ENCODE measurements around the gene UROC1. TPM values are rescaled to one million over a fixed set of nuclear protein-coding genes. Genes with fewer than 3 reads are reported as not detected.
A peak's percentile ranks its signal among the peaks of the same experiment; 100 is the strongest.

Gene UROC1
- total RNA-seq, 1 experiment from 2014 or later: not detected

- H3K36me3 Mint-ChIP-seq (ENCODE audit: insufficient read depth, unreplicated experiment): no peaks in the 10 kb centered on the region
- no peaks in the 10 kb centered on the region for H3K27me3 Mint-ChIP-seq (ENCODE audit: insufficient read depth, unreplicated experiment)
- H3K9me3 Mint-ChIP-seq (ENCODE audit: unreplicated experiment): no peaks in the 10 kb centered on the region
- H3K4me3 Mint-ChIP-seq (ENCODE audit: unreplicated experiment): no peak overlapping the region
- ChIA-PET POLR2A (interaction anchor here (0.6 kb wide), 1 partner anchor 571 kb away, joined by 4 read pairs; no protein-coding TSS in a partner anchor), CTCF (no interaction called here)
- no peak overlapping the region for H3K27ac Mint-ChIP-seq (ENCODE audit: low read depth, unreplicated experiment)
- no peak for TF ChIP-seq CTCF (IDR thresholded peaks at IDR 0.05; ENCODE audit: unreplicated experiment)
- no peak for DNase-seq (ENCODE audit: unreplicated experiment)
- no TSS peak for BruUV-seq (replicated peaks)
- intact Hi-C loops (cut with micrococcal nuclease): no loop called here
- peaks cover 12% of the 10 kb centered on the region for H3K4me1 Mint-ChIP-seq (ENCODE audit: insufficient read depth, unreplicated experiment)
Measured at GRCh38 chr3:126488185-126488584, 29.4 kb downstream of the UROC1 start.

DNA sequence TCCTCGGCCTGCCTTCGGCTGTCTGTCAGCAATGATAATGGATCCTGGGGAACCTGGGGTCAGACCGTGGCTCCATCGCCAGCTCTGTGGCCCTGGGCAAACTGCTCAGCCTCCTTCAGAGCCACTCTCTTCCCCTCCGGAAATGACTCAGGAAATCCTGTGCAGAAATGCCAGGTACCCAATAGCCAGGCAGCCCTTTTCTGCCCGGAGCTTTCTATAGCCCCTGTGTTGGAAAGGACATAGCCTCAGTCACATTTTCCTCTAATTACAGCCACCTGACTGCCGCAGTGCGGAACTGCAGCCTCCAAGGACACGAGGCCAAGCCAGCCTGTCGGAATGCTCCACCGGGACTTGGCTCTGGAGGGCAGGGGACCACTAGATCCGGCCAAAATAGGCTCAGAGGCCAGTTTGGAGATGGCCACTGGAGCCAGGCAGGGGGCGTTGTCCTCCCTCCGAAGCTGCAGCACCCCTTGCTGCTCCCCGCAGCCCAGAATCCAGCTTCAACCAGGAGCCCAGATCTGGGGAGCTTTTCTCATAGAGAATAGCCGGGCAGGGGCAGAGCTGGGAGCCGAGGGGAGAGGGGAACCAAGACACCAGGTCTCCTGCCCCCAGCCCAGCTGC is 30.3 kb downstream of the UROC1 start:
- ChIA-PET POLR2A (interaction anchor here (1.3 kb wide), 1 partner anchor 9 kb away, joined by 5 read pairs; no protein-coding TSS in a partner anchor), CTCF (interaction anchor here (0.5 kb wide), 1 partner anchor 1923 kb away, joined by 3 read pairs; no protein-coding TSS in a partner anchor)
- no peaks in the 10 kb centered on the region for H3K36me3 Mint-ChIP-seq (ENCODE audit: insufficient read depth, unreplicated experiment)
- no peaks in the 10 kb centered on the region for H3K27me3 Mint-ChIP-seq (ENCODE audit: insufficient read depth, unreplicated experiment)
- no peaks in the 10 kb centered on the region for H3K9me3 Mint-ChIP-seq (ENCODE audit: unreplicated experiment)
- no peak for TF ChIP-seq CTCF (IDR thresholded peaks at IDR 0.05; ENCODE audit: unreplicated experiment)
- no TSS peak for BruUV-seq (replicated peaks)
- peak; percentile 66 for DNase-seq (ENCODE audit: unreplicated experiment)
- H3K4me1 Mint-ChIP-seq (ENCODE audit: insufficient read depth, unreplicated experiment): peaks cover 12% of the 10 kb centered on the region
- no peak overlapping the region for H3K4me3 Mint-ChIP-seq (ENCODE audit: unreplicated experiment)
- intact Hi-C loops (cut with micrococcal nuclease): no loop called here
- peak overlapping the region; percentile 59 for H3K27ac Mint-ChIP-seq (ENCODE audit: low read depth, unreplicated experiment)

DNA sequence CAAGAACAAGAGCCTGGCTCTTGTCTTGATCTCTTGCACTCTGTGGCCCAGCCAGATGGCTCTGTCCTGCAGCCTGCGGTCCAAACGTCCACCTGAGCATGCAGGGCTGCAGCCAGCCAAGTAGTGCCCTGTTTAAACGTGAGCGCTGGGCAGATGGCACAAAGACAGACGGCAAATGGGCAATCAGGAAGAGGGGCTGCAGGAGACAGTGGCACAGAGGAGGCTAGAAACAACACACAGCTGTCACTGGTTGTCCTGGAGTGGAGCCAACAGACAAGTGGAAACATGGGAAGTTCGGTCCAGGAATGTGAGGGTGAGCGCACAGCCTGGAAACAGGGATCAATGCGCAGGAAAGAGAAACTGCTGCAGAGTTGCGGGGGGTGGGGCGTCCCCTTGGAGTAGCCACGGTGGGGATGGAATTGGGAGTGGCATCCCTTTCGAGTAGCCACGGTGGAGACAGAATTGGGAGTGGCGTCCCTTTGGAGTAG is 31.2 kb downstream of the UROC1 start:
- Mint-ChIP-seq H3K27me3 (ENCODE audit: insufficient read depth, unreplicated experiment) (no peaks in the 10 kb centered on the region), H3K9me3 (ENCODE audit: unreplicated experiment) (no peaks in the 10 kb centered on the region), H3K4me1 (ENCODE audit: insufficient read depth, unreplicated experiment) (peaks cover 18% of the 10 kb centered on the region), H3K27ac (ENCODE audit: low read depth, unreplicated experiment) (peak overlapping the region; percentile 59), H3K36me3 (ENCODE audit: insufficient read depth, unreplicated experiment) (no peaks in the 10 kb centered on the region), H3K4me3 (ENCODE audit: unreplicated experiment) (no peak overlapping the region)
- no TSS peak for BruUV-seq (replicated peaks)
- ChIA-PET CTCF (no interaction called here), POLR2A (interaction anchor here (1.3 kb wide), 1 partner anchor 10 kb away, joined by 5 read pairs; no protein-coding TSS in a partner anchor)
- no peak for TF ChIP-seq CTCF (IDR thresholded peaks at IDR 0.05; ENCODE audit: unreplicated experiment)
- intact Hi-C loops (cut with micrococcal nuclease): no loop called here
- no peak for DNase-seq (ENCODE audit: unreplicated experiment)

- H3K27ac Mint-ChIP-seq (ENCODE audit: low read depth, unreplicated experiment): no peak overlapping the region
- no peak for DNase-seq (ENCODE audit: unreplicated experiment)
- intact Hi-C loops (cut with micrococcal nuclease): no loop called here
- TF ChIP-seq CTCF (IDR thresholded peaks at IDR 0.05; ENCODE audit: unreplicated experiment): no peak
- no TSS peak for BruUV-seq (replicated peaks)
- POLR2A ChIA-PET: no interaction called here
- H3K4me1 Mint-ChIP-seq (ENCODE audit: insufficient read depth, unreplicated experiment): peaks cover 18% of the 10 kb centered on the region
- H3K4me3 Mint-ChIP-seq (ENCODE audit: unreplicated experiment): no peak overlapping the region
- no peaks in the 10 kb centered on the region for H3K27me3 Mint-ChIP-seq (ENCODE audit: insufficient read depth, unreplicated experiment)
- no peaks in the 10 kb centered on the region for H3K36me3 Mint-ChIP-seq (ENCODE audit: insufficient read depth, unreplicated experiment)
- CTCF ChIA-PET: interaction anchor here (2.0 kb wide), 1 partner anchor 36 kb away, joined by 7 read pairs; no protein-coding TSS in a partner anchor
- no peaks in the 10 kb centered on the region for H3K9me3 Mint-ChIP-seq (ENCODE audit: unreplicated experiment)
Measured at GRCh38 chr3:126485956-126486355, 31.6 kb downstream of the UROC1 start.
